NCI-H2196 treated with DMSO at 0.1 percent for 48 hours (cell line): ENCODE measurements around the gene ANK2.
"Not testable (repeated sequence)": the region's sequence is repeated elsewhere in the genome, so short reads cannot be mapped to it uniquely, and the experiment has no call there.

Experiments
- DNase-seq: peaks from one replicate; lab custom pipeline; 2025; ENCODE audit not compliant: unreplicated experiment; lab: John Stamatoyannopoulos, UW

The ANK2 gene

DNA sequence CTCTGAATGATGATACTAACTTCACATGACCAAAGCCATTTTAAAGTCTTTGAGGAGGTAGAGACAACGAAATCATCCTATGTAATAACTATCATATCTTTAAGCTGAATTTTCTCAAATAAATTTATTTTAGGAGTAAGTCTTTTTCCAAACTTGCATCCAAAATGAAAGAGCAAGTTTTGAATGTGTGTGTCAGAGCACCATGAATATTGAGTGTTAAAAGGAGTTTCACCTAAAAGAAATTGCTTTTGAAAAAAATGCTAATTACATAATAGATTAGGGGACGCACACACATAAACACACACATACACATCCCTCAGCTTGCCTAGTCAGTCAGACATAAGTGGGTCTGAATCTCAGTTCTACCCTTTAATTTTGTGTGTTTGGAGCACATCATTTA is 1.9 kb downstream of the ANK2 start:
- DNase-seq, result no peak

DNA sequence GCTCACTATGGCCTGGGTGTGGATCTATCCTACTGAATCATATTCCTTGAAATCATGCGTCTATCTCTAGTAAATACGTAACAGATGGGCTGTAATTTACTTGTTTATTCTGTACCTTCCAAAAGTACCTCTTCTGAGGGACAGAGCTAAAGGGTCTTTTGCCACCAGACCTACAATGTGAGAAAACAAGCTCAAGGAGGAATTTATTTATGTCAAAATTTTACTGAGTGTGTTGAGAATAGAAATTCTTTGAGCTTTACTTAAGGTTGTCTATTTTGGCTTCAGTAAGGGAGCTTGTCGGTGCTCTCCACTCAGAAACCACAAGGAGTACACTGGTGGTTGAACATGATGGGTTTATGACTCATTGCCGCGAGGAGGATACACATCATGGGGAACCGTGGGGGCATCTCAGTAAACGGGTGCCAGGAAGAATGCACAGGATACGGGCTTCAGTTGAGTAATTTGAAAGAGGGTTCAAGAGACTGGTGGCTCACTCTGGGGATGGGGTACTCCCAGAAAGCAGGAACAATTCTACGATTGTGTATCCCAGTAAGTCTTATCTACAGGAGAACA is 3.0 kb downstream of the ANK2 start:
- peak; percentile 10 for DNase-seq

DNA sequence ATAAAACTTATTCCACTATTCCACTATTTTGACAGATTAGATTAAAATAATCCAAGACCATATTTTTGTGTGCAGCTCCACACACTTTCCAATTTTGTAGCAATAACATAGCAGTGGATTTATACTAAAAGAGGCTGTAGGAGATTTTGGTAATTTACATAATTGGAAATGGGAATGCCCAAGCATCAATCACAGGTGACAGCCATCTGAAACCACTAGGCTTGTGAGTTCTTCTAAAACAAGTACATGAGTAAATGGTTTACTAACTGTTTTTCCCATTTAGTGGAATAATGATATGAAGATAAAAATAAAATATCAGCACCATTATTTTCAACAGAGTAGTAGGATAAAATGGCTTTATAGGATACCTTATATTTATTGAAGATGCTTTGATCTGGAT is 4.4 kb downstream of the ANK2 start:
- no peak for DNase-seq

DNA sequence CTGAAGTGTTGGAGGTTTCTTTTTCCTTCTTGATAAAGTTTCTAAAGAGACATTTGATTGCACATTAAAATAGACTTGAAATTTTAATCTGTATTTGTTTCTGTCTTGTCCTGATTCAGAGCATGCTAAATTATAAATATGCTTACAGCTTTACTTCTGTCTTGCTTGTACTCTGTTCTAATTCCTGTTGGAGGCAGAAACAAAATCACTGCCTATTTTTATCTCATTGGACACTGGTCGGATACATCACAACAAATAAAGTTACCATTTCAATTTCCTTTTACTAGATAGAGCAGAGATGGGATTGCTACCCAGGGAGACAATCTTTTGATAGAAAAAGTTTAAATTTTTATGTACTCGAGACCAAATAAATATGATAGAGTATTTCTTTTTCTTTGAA is 6.9 kb downstream of the ANK2 start:
- no peak for DNase-seq

DNA sequence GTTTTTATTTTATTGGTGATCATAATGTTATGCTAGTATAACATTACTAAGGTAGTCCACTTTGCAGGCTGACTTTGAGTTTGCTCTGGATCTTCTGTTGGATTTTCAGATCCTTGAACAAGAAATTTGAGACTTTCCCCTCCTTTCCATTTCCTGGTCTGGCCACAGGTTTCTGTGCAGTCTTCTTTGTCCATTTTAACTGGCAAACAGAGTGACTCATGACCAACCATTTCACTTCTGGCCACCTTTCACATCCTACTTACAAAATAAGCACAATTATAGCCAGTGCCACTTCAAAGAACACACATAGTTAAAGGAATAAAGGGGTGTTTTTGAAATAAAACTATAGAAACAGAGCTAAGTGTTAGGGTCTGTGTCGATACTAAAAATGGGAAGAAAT is 8.4 kb downstream of the ANK2 start:
- DNase-seq, result peak; percentile 60

DNA sequence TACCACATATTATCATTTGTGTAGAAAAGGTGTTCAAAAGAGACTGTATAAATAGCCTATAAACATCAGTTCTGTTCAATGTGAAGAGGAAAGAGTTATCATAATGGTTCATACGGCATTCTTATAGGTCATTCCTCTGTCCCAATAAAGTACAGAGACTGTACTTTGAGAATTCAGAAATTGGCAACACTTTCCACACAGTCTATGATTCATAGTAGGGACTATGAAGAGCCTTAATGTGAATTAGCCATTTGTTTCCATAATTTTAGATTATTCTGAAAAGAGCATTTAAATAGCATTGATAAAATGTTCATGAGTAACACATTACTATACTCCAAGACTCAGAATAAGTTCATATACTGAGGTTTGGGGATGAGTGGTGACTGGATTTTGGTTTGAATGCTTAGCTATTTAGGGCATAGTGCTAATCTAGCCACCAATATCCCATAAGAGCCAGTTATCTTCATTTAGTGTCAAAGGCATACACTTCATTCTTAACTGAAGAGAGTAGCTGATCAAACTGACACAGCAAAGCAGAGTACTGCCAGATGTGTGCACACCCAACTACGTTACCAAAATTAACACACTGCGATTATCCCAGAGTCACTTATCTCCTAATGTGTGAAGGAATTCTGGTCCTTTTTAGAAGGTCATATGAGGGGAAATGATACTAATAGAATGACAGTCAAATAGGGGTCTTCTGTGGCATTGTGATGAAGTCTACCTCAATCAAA is 10.2 kb downstream of the ANK2 start:
- no peak for DNase-seq

DNA sequence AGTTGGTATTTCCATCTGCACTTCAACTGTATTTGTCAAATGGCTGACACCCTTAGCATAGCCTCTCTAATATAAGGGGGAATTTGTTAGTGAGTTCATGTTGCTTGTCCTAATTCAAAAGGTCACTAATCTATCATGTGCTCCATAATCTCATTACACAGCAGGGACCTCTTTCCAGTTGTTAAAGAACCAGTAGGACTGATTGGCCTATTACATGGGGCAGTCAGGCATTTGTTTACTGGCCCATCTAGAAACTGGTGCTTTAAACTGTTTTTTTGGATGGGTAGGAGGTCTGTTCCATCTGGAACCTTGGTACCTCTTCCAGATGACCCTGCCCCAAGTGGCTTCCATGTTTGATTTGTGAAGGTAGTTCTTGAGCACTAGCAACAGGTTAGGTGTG is 11.4 kb downstream of the ANK2 start:
- DNase-seq, result no peak

DNA sequence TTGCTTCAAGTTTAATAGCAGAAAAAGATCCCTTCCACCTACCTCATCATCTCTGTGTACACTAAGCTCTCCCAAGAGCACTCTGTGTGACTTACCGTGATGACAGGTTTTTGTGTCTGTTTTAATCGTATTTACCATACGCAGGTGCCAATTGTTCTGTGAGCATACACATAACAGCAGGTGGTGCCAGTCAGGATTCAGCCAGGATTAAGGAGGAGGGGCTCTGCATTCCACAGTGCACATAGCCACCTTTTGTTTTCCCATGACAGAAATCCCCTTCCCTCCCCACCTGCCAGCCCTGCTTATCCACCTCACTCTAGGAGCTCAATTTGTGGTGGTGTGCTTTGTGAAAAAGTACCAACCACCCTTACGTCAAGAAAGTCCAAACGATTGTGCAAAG is 14.8 kb downstream of the ANK2 start:
- peak; percentile 67 for DNase-seq

DNA sequence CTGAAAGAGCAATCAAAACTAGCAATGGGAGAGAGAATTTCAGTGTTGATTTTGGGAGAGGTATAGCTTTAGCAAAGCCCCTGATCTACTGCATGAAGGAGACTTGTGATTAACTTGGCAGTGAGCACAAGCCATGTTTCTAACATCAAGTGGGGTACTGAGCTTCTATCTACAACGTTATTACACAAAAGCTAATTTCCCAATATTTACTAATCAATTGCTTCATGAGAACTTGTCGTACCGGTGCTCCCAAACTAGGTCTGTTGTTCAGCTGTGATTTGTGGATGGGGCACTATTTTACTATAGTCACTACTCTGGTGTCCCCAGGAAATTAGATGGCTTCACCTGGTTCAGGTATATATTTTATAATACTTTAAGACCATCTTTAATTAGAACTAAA is 16.2 kb downstream of the ANK2 start:
- DNase-seq, result no peak

DNA sequence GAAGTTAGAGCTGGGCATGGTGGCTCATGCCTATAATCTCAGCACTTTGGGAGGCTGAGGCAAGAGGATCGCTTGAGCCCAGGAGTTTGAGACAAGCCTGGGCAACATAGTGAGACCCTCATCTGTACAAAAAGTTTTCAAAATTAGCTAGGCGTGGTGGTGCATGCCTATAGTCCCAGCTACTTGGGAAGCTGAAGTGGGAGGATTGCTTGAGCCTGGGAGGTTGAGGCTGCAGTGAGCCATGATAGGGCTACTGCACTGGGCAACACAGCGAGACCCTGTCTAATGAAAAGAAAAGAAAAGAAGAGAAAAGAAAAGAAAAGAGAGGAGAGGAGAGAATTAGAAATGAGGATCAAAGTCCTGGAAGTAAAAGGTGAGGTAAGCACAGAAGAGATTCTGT is 19.3 kb downstream of the ANK2 start:
- DNase-seq, result not testable (repeated sequence)

DNA sequence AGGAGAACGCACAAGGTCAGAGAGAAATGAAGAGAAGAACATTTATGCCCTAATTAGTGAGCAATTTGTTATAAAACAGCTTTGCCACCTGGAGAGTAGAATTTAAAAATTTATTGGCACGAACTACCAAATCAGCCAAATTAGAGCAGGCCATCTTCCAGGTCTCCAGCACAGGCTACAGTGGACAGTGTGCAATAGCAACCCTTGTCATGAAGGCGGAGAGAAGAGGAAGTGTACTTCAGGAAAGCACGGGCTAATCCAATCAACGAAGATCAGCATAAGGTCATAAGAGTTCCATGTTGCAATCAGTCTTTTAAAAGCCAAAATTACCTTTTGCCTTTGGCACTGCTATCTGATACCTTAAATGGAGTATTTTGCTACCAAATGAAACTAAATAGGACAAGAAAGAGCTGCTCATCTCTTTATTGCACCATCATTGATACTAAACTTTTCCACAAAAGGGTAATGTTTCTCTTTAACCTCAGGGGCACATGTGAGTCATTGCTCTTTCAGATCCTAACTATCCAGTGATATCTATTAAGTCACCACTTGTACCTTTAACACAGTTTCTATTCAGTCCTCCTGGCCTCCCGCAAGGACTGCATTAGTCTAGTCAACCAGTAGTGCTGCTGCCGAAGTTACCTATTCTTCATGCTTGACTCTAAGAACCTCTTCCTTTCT is 19.9 kb downstream of the ANK2 start:
- DNase-seq, result peak; percentile 67

DNA sequence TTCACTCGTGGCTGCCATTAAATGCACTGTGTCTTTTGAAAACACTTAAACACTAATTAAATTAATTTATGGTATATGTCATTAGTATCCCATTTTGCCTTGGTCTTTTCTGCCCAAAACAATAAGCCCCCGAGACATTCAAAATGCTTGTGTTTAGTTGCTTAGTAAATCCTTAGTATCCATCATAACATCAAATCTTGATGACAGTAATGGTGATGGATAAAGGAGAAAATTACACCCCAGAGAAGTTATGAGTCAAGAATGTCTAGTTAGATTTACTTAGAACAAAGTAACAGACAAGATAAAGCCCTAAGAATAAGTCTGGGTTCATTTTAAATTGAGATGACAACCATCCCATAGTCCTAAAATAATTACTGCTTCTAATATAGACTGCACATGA is 21.3 kb downstream of the ANK2 start:
- no peak for DNase-seq

DNA sequence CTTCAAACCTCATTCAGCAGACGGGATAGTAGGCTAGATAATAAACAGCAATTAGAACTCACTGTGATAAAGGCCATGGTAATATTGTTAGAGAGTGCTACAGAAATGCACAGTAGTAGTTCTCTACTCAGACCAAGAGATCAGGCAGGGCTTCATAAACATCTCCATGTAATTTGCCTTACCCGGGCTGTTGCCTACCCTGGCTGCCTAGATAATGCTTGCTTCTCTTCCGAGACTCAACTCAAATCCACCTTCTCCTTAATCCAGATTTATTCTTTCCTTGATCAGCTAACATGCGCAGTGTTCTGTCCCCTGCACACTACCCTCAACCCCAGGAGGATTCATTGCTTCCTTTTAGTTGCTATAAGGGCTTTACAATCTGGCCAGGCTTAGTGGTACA is 21.8 kb downstream of the ANK2 start:
- DNase-seq, result no peak

DNA sequence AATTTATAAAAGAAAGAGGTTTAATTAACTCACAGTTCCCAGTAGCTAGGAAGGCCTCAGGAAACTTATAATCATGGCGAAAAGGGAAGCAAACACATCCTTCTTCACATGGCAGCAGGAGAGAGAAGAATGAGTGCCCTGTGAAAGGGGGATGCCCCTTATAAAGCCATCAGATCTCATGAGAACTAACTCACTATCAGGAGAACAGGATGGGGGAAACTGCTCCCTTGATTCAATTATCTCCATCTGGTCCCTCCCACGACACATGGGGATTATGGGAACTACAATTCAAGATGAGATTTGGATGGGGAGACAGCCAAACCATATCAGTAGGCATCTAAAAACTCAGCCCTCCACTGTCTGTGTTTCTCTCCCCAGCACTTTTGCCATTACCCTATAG is 22.4 kb downstream of the ANK2 start:
- no peak for DNase-seq

DNA sequence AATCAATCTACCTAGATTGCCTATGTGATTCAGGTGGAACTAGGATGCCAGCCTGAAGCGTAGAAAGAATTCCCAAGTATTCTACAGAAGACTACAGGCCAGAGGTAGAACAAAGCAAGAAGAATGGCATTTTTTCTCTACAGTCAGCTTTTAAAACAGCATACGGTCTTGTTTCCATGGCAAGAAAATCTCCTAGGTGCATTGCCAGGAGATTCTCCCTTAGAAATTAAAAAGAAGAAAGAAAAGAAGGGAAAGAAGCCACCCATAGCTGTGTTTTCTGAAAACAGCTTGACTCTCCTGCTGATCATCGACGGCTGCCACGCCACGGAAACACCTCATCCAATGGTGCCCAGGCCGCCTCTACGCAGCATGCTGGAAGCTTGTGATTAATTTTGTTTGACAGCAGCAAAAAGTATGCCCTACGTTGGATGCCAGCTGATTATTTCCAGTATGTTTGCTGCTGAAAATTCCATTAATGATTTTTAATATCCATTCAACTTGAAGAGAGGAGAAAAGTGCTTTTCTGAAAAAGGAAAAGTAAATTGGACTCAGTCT is 24.1 kb downstream of the ANK2 start:
- DNase-seq, result no peak

DNA sequence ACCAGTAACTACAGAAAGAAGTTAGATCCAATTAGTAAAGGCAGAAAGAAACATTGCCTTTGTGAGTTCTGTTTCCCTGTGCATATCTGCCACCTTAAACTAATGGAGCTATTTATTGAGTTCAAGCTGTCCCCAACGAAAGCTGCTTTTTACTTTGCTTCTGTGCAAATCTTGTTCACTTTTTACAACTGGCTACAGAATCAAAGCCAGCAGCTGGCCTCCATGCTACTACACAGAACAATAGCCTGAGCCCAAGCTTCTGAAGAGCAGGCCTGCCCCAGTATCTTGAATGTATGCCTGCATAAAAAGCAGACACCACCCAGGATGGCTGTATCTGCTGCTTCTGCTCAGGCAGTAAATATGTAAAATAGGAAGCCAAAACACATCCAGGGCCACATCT is 28.1 kb downstream of the ANK2 start:
- no peak for DNase-seq

DNA sequence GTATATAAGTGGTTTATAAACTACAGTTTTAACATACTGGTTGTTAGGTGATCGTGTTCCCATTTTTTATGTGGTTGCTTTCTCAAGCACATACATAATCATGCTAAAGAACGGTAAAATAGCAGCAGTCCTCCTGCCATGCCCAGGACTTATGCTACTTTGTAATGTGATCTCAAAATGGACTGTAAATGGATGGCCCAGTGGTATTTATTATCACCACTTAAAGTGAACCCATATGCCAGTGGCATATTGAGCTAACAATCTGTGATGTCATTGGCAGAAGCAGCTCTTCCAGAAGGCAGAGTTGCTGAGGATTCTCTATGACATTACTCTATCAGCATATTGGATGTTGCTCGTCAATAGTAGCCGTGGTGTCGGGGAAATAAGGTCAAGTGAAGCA is 28.6 kb downstream of the ANK2 start:
- DNase-seq, result no peak

DNA sequence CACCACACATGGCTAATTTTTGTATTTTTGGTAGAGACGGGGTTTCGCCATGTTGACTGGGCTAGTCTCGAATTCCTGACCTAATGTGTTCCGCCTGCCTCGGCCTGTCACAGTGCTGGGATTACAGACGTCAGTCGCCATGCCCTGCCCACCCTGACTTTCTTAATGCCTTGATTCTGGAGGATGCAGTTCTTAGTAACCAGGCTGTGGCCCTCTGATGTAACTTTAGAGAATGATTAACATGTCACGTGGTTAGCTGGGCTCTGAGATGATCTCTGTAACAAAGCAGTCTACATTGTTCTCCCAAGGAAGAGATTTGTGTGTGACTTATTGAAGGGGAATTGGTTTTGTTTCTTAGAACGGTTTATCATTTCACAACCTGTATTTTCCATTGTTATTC is 30.6 kb downstream of the ANK2 start:
- no peak for DNase-seq

DNA sequence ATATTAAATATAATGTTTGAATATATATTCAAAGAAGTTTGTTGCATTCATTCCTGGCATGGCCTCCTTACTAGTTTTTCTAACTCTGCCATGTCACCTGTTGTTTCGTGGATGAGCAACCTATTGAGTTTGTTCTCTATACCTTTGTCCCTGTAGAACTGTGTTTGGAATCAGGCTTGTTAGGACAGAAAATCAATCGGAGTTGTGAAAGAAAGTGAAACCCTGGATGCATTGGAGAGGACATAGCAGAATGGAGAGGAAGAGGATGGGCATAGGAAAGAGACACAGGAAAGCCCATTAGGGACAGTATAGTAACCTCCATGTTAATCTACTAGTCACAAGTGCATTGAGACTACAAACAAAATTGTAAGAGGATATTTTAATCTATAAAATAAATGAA is 31.2 kb downstream of the ANK2 start:
- no peak for DNase-seq

DNA sequence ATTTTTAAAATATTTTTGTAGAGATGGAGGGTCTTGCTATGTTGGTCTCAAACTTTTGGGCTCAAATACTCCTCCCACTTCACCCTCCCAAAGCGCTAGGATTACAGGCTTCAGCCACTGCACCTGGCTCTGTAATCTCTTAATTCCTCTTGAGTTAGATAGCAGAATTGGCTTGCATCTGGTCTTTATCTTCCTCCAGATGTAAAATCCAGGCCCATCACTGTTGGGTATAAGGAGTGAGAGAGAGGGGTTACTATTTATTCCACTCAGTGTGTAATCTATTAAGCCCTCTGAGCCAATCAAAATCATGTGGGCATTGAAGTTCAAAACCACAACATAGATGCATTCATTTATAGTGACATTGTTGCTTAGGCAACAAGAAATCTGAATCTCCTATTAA is 33.9 kb downstream of the ANK2 start:
- DNase-seq, result no peak

DNA sequence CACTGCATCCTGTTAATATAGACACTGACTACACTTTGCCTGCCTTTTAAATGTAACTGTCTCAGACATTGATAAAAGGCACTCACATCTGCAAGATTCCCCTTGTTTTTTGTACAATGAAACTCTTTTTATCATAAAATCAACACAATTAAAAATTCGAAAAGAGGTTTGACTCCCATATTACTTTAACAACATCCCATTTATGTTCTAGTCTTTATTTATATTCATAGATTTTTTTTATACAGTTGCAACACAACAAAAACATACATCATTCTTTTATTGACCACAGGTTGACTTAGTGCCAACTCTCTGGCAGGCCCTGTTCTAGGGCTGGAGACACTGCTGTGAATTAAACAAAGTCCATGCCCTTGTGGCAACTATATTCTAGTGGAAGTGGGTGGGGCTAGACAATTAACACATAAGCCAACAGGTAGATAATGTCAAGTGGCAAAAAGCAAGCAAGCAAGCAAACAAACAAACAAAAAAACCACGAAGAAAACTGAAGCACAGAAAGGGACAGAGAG is 36.8 kb downstream of the ANK2 start:
- no peak for DNase-seq

DNA sequence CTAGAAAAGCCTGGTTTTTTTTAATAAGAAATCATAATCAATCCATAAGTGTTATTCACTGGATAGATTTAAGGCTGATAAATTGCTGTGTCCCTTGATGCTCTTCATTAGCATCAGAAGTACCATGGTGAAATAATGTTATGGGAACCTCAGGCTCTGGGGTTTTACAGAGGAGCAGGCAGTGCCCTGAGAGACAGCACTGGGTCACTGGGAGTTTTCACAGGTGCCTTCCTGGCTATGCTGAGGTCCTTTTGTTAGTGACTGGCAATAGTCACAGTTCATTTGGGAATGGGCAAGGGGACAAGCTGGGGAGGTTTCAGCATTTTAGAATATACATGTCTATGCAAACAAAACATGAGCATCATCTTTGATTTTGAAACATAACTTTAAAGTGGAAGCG is 38.6 kb downstream of the ANK2 start:
- DNase-seq, result no peak
